Embryonic facial prominence (tissue), 1 donor: ENCODE data around the gene TRPC3.
A peak's percentile ranks its signal among the peaks of the same experiment; 100 is the strongest.

Experiments used
- DNase-seq: peaks from one replicate; pipeline ENCODE4 v3.0.0-alpha.2; 2016; ENCODE audit errors: extremely low spot score

TRPC3 gene

GRCh38 chr4:121873604-121874003 is 78.3 kb downstream of the TRPC3 start:
- no peak for DNase-seq

- peak; percentile 93 for DNase-seq
These were observed 81.7 kb downstream of the TRPC3 start, which contains the start of gene BBS7 for GRCh38 chr4:121869841-121870822. TSS of gene BBS7 (minus strand) at chr4:121870474. CDS start at chr4:121870313, 161 bp downstream.

- no peak for DNase-seq
These were observed 88.1 kb downstream of the TRPC3 start for GRCh38 chr4:121863799-121864198.

- no peak for DNase-seq
These were observed 90.4 kb downstream of the TRPC3 start for GRCh38 chr4:121861426-121861825.

- no peak for DNase-seq
These were observed 91.7 kb downstream of the TRPC3 start for GRCh38 chr4:121860121-121860520.

GRCh38 chr4:121851354-121851753 is 100.5 kb downstream of the TRPC3 start:
- no peak for DNase-seq

GRCh38 chr4:121846662-121847061 is 105.2 kb downstream of the TRPC3 start:
- no peak for DNase-seq

GRCh38 chr4:121842862-121843261 is 109.0 kb downstream of the TRPC3 start:
- no peak for DNase-seq

- DNase-seq, result no peak
These were observed 113.7 kb downstream of the TRPC3 start for GRCh38 chr4:121838136-121838535.

GRCh38 chr4:121829511-121829910 is 122.3 kb downstream of the TRPC3 start:
- DNase-seq, result no peak
